HEK293 (cell line): ENCODE data around the gene AP1B1.
A peak's percentile ranks its signal among the peaks of the same experiment; 100 is the strongest.

ENCODE experiments used
- CTCF ChIA-PET: fragments of 350-600 bp; formaldehyde crosslinking; extraction: SDS; loops from one replicate; lab custom pipeline; 2021; ENCODE audit warnings: antibody characterized with exemption; lab: Yijun Ruan, JAX
- POLR2A ChIA-PET: fragments of 300-600 bp; formaldehyde crosslinking; extraction: SDS; loops from one replicate; lab custom pipeline; 2020; ENCODE audit warnings: antibody characterized with exemption, inconsistent platforms; lab: Yijun Ruan, JAX
- H3K27ac ChIP-seq: fragments of 200-500 bp; sonication (Bioruptor generic); 2 replicates; pipeline ENCODE4 v1.5.1; 2014; ENCODE audit warnings: low read depth, low read length, control low read depth, inconsistent platforms; ENCODE audit errors: extremely low read depth
- H3K36me3 ChIP-seq, 2 experiments: fragments of 200-500 bp in 1 of 2; sonication (Bioruptor generic) in 1 of 2; 1 replicate in 1 of 2; 2 replicates in 1 of 2; pipeline ENCODE4 v1.5.1; 2014 to 2017; ENCODE audit warnings: inconsistent platforms in 2 of 2, low read length in 2 of 2; ENCODE audit not compliant: control insufficient read depth in 2 of 2, insufficient read depth in 1 of 2
- H3K4me1 ChIP-seq: fragments of 200-500 bp; sonication (Bioruptor generic); 2 replicates; pipeline ENCODE4 v1.5.1; 2014; ENCODE audit warnings: mild to moderate bottlenecking, low read length, inconsistent platforms; ENCODE audit not compliant: control insufficient read depth, insufficient read depth
- H3K4me3 ChIP-seq: 2 replicates; pipeline ENCODE4 v1.5.1; 2011; ENCODE audit warnings: low read depth, mild to moderate bottlenecking, control low read depth, low read length, moderate library complexity
- H3K9me3 ChIP-seq: fragments of 200-500 bp; sonication (Bioruptor generic); 2 replicates; pipeline ENCODE4 v1.5.1; 2014; ENCODE audit warnings: low read depth, low read length, inconsistent platforms; ENCODE audit not compliant: control insufficient read depth, insufficient read depth
- KLF8 ChIP-seq: fragments of 450-650 bp; formaldehyde crosslinking; IDR thresholded peaks from 2 replicates; pipeline ENCODE4 v1.5.1; 2016; ENCODE audit warnings: missing biosample characterization, missing genetic modification characterization
- ZBTB17 ChIP-seq: fragments of 450-650 bp; formaldehyde crosslinking; IDR thresholded peaks from 2 replicates; pipeline ENCODE4 v1.5.1; 2016; ENCODE audit warnings: missing biosample characterization, missing genetic modification characterization
- ZBTB21 ChIP-seq: fragments of 450-650 bp; formaldehyde crosslinking; IDR thresholded peaks from 2 replicates; pipeline ENCODE4 v1.5.1; 2017; ENCODE audit warnings: missing biosample characterization, missing genetic modification characterization
- ZNF132 ChIP-seq: fragments of 450-650 bp; formaldehyde crosslinking; IDR thresholded peaks from 2 replicates; pipeline ENCODE4 v1.5.1; 2017; ENCODE audit warnings: missing biosample characterization, missing genetic modification characterization, borderline replicate concordance
- ZNF214 ChIP-seq: fragments of 450-650 bp; formaldehyde crosslinking; IDR thresholded peaks from 2 replicates; pipeline ENCODE4 v1.5.1; 2017; ENCODE audit warnings: missing biosample characterization, mild to moderate bottlenecking, missing genetic modification characterization, borderline replicate concordance
- ZNF292 ChIP-seq: fragments of 450-650 bp; formaldehyde crosslinking; IDR thresholded peaks from 2 replicates; pipeline ENCODE4 v1.5.1; 2016; ENCODE audit warnings: low read depth, missing biosample characterization, missing genetic modification characterization, borderline replicate concordance
- ZNF394 ChIP-seq: fragments of 450-650 bp; formaldehyde crosslinking; IDR thresholded peaks from 2 replicates; pipeline ENCODE4 v1.5.1; 2016; ENCODE audit warnings: missing biosample characterization, missing genetic modification characterization, mild to moderate bottlenecking, moderate library complexity, borderline replicate concordance
- ZNF510 ChIP-seq: fragments of 450-650 bp; formaldehyde crosslinking; IDR thresholded peaks from 2 replicates; pipeline ENCODE4 v1.5.1; 2018; ENCODE audit warnings: mild to moderate bottlenecking, missing genetic modification characterization, missing biosample characterization; ENCODE audit not compliant: insufficient replicate concordance
- ZNF514 ChIP-seq: fragments of 450-650 bp; formaldehyde crosslinking; IDR thresholded peaks from 2 replicates; pipeline ENCODE4 v1.5.1; 2016; ENCODE audit warnings: missing biosample characterization, missing genetic modification characterization
- ZNF530 ChIP-seq: fragments of 450-650 bp; formaldehyde crosslinking; IDR thresholded peaks from 2 replicates; pipeline ENCODE4 v1.5.1; 2016; ENCODE audit warnings: low read depth, missing biosample characterization, missing genetic modification characterization
- ZNF549 ChIP-seq: fragments of 450-650 bp; IDR thresholded peaks from 2 replicates; pipeline ENCODE4 v1.5.1; 2018; ENCODE audit warnings: missing biosample characterization, missing genetic modification characterization, mild to moderate bottlenecking, inconsistent platforms, moderate library complexity
- ZNF555 ChIP-seq: fragments of 450-650 bp; formaldehyde crosslinking; conservative IDR thresholded peaks from 2 replicates; pipeline ENCODE4 v1.5.1; 2017; ENCODE audit warnings: missing biosample characterization, mild to moderate bottlenecking, missing genetic modification characterization, inconsistent platforms
- ZNF571 ChIP-seq: fragments of 450-650 bp; formaldehyde crosslinking; IDR thresholded peaks from 2 replicates; pipeline ENCODE4 v1.5.0; 2017; ENCODE audit warnings: missing biosample characterization, missing genetic modification characterization
- ZNF664 ChIP-seq: fragments of 450-650 bp; formaldehyde crosslinking; IDR thresholded peaks from 2 replicates; pipeline ENCODE4 v1.5.1; 2016; ENCODE audit warnings: missing biosample characterization, missing genetic modification characterization
- ZNF677 ChIP-seq: fragments of 450-650 bp; IDR thresholded peaks from 2 replicates; pipeline ENCODE4 v1.5.0; 2018; ENCODE audit warnings: missing biosample characterization, mild to moderate bottlenecking, missing genetic modification characterization, moderate library complexity
- ZNF777 ChIP-seq: fragments of 450-650 bp; formaldehyde crosslinking; IDR thresholded peaks from 2 replicates; pipeline ENCODE4 v1.5.1; 2017; ENCODE audit warnings: missing biosample characterization, missing genetic modification characterization, borderline replicate concordance
- ZNF843 ChIP-seq: fragments of 450-650 bp; formaldehyde crosslinking; IDR thresholded peaks from 2 replicates; pipeline ENCODE4 v1.5.1; 2016; ENCODE audit warnings: missing biosample characterization, missing genetic modification characterization
- TF ChIP-seq, protein P1 (sequence below): fragments of 450-650 bp; formaldehyde crosslinking; IDR thresholded peaks from 2 replicates; pipeline ENCODE4 v1.5.1; 2016; ENCODE audit warnings: missing biosample characterization, missing genetic modification characterization
- TF ChIP-seq, protein P2 (sequence below): fragments of 450-650 bp; formaldehyde crosslinking; IDR thresholded peaks from 2 replicates; pipeline ENCODE4 v1.5.1; 2016; ENCODE audit warnings: missing biosample characterization, missing genetic modification characterization

AP1B1 gene

DNA sequence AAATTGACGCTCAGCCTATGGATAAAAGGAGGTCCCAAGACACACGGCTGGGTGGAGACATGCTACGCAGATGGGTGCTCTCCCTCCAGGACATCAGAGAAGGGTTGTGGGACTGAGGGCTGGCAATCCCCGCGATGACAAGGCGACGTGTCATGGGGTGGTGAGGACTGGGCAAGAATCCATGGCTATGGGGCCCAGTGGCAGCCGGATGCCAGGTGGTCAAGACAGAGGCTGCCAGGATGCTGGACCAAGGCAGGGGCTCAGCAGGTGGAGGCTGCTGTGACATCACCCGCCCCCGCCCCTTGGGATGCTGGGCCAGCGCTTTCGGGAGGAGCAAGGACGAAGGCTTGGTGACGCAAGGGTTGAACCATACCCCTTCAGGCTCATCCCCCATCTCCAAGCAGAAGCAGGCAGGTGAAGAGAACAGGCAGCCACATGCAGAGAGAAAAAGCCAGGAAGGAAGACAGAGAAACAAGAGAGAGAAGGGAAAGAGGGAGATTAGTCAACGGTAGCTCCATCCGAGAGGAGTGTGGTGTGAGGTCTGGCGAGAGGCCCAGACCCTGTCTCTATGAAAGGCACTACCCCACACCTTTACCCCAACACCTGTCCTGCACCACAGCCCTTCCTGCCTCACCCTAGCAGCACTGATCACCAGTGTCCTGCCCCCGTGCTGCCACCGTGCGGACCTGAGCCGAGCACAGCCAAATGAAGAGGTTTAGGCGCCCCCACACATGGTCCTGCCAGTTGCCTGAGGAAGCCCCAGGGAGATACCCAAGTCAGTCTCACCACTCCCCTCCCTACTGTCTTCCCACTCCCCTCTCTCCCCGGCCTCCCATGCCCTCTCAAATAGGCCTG is 48.8 kb downstream of the AP1B1 start:
- Histone ChIP-seq H3K4me1 (peaks cover 13% of the 10 kb centered on the region), H3K27ac (no peak overlapping the region), H3K9me3 (no peaks in the 10 kb centered on the region), H3K4me3 (no peak overlapping the region), H3K36me3 (peaks cover 7 to 96% of the 10 kb centered on the region in 2 experiments)
- ChIA-PET CTCF (no interaction called here), POLR2A (no interaction called here)
- TF ChIP-seq ZNF549 (tag by site-specific recombination) (no peak), ZBTB17 (tag by site-specific recombination) (no peak), ZNF510 (tag by site-specific recombination) (no peak), ZNF843 (tag by site-specific recombination) (no peak), ZNF514 (tag by site-specific recombination) (no peak), ZNF571 (tag by site-specific recombination) (no peak), ZNF555 (tag by site-specific recombination) (no peak), ZNF394 (no peak), ZNF664 (tag by site-specific recombination) (no peak), ZNF292 (tag by site-specific recombination) (no peak)

DNA sequence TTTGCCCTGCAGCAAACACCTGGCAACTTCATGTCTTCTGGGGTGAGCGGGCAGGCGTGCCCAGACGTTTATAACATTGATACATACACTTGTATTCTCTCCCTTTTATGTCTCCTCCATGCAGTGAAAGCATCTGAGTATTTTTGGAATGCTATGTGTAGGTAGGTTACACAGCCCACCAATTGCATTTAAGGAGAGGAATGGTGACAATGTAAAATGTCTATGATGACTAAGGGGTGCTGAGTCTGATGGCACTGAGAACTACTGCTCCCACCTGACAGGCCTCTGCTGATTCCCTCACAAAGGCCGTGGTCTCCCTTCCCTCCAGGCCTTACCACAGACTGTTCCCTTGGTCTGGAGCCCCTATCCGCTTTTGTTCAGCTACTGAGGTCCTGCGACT is 50.0 kb downstream of the AP1B1 start:
- POLR2A ChIA-PET = no interaction called here
- H3K36me3 ChIP-seq = peaks cover 7 to 99% of the 10 kb centered on the region in 2 experiments

DNA sequence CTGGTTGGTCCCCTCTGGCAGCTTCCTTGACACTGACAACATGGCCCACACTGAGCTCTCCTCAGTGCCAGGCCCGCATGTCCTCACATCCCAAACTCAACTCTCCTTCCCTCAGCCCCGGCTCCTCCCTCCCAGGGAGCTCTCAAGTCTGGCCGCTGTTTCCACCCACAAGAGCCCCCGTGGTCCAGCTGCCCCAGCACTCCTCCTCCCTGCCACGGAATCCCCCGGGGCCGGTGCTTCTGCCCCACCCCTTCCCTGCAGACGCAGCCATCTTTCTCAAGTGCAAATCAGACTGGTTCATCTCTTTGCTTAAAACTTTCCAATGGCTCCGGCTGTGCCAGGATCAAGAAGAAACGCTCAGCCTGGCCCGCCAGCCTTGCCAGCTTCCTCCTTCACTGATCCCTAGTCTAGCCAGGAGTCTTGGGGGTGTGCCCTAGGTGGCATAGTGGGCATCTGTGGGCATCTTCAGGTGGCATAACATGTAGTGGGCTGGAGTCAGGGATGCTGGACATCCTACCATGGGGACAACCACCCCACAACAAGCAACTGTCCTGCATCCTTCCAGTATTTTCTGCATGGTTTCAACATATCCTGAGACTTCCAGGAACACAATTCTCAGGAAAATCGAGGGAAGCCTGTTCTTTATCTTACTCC is 50.6 kb downstream of the AP1B1 start:
- CTCF ChIA-PET = interaction anchor here (0.7 kb wide), 2 partner anchors 288 to 687 kb away, joined by 3 read pairs; no protein-coding TSS in a partner anchor
- H3K36me3 ChIP-seq = peaks cover 7 to 99% of the 10 kb centered on the region in 2 experiments

More for the DNA sequence above, 50.0 kb downstream of the AP1B1 start:
- TF ChIP-seq, protein P1, sequence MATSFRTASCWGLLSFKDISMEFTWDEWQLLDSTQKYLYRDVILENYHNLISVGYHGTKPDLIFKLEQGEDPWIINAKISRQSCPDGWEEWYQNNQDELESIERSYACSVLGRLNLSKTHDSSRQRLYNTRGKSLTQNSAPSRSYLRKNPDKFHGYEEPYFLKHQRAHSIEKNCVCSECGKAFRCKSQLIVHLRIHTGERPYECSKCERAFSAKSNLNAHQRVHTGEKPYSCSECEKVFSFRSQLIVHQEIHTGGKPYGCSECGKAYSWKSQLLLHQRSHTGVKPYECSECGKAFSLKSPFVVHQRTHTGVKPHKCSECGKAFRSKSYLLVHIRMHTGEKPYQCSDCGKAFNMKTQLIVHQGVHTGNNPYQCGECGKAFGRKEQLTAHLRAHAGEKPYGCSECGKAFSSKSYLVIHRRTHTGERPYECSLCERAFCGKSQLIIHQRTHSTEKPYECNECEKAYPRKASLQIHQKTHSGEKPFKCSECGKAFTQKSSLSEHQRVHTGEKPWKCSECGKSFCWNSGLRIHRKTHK = no peak
- TF ChIP-seq KLF8 = no peak
- TF ChIP-seq ZNF530 (tag by site-specific recombination) = no peak
- no peak for TF ChIP-seq ZNF677 (tag by site-specific recombination)
- no peak for TF ChIP-seq ZNF214 (tag by site-specific recombination)
- TF ChIP-seq ZNF777 = no peak
- no peak for TF ChIP-seq ZBTB21 (tag by site-specific recombination)
- TF ChIP-seq, all 188 proteins: peak for 0
- CTCF ChIA-PET = no interaction called here
- Histone ChIP-seq H3K9me3 (no peaks in the 10 kb centered on the region), H3K4me1 (peaks cover 3% of the 10 kb centered on the region), H3K27ac (no peak overlapping the region), H3K4me3 (no peak overlapping the region)

More for the DNA sequence above, 50.6 kb downstream of the AP1B1 start:
- TF ChIP-seq, protein P2, sequence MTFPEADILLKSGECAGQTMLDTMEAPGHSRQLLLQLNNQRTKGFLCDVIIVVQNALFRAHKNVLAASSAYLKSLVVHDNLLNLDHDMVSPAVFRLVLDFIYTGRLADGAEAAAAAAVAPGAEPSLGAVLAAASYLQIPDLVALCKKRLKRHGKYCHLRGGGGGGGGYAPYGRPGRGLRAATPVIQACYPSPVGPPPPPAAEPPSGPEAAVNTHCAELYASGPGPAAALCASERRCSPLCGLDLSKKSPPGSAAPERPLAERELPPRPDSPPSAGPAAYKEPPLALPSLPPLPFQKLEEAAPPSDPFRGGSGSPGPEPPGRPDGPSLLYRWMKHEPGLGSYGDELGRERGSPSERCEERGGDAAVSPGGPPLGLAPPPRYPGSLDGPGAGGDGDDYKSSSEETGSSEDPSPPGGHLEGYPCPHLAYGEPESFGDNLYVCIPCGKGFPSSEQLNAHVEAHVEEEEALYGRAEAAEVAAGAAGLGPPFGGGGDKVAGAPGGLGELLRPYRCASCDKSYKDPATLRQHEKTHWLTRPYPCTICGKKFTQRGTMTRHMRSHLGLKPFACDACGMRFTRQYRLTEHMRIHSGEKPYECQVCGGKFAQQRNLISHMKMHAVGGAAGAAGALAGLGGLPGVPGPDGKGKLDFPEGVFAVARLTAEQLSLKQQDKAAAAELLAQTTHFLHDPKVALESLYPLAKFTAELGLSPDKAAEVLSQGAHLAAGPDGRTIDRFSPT (tag by site-specific recombination) = peak; percentile 65
- no peak for TF ChIP-seq ZNF132
- POLR2A ChIA-PET = no interaction called here
- Histone ChIP-seq H3K9me3 (no peaks in the 10 kb centered on the region), H3K4me3 (no peak overlapping the region), H3K27ac (no peak overlapping the region), H3K4me1 (peaks cover 1% of the 10 kb centered on the region)
